Peyer's patch (tissue), 4 donors: ENCODE measurements around the gene CRYGC. TPM values are rescaled to one million over a fixed set of nuclear protein-coding genes. Genes with fewer than 3 reads are reported as not detected.
A peak's percentile ranks its signal among the peaks of the same experiment; 100 is the strongest.

Experiments used
- DNase-seq, 3 donors: peaks; one replicate each; pipeline ENCODE4 v3.0.0-alpha.2; 2017 to 2019
- H3K27ac ChIP-seq, 4 donors: fragments of 200-600 bp; sonication (generic); one replicate each; pipeline ENCODE4 v1.5.1; 2016 to 2019
- H3K27me3 ChIP-seq, 2 donors: fragments of 200-600 bp; sonication (generic); one replicate each; pipeline ENCODE4 v1.5.1; 2019
- H3K36me3 ChIP-seq, 3 donors: fragments of 200-600 bp; sonication (generic); one replicate each; pipeline ENCODE4 v1.5.1; 2016 to 2019
- H3K4me1 ChIP-seq, 4 donors: fragments of 200-600 bp; sonication (generic); one replicate each; pipeline ENCODE4 v1.5.1; 2016 to 2019
- H3K4me3 ChIP-seq, 4 donors: fragments of 200-600 bp; sonication (generic); 1 replicate in 3 of 4; 2 replicates in 1 of 4; pipeline ENCODE4 v1.5.1; 2016 to 2019; ENCODE audit warnings: mild to moderate bottlenecking in 1 of 4
- H3K9me3 ChIP-seq, 4 donors: fragments of 200-600 bp; sonication (generic); one replicate each; pipeline ENCODE4 v1.5.1; 2016 to 2019; ENCODE audit warnings: mild to moderate bottlenecking in 1 of 4
- CTCF ChIP-seq, 6 experiments: fragments of 450-650 bp in 4 of 6; fragments of 200-600 bp in 2 of 6; sonication (generic) in 1 of 6; IDR thresholded peaks; one replicate each; pipeline ENCODE4 v1.5.1; 2017 to 2019; ENCODE audit warnings: antibody characterized with exemption in 6 of 6, mild to moderate bottlenecking in 3 of 6, moderate library complexity in 1 of 6
- POLR2A ChIP-seq, 2 donors: fragments of 450-650 bp; IDR thresholded peaks; one replicate each; pipeline ENCODE4 v1.5.1; 2017; ENCODE audit warnings: antibody characterized with exemption in 2 of 2, mild to moderate bottlenecking in 2 of 2, moderate library complexity in 2 of 2
- total RNA-seq, 4 donors: library from RNA; depleted of rRNA; stranded (reverse); fragments of >200 nt; gene quantifications; one replicate each; pipeline ENCODE4 v1.1.0, GENCODE V29; 2016

CRYGC gene
- total RNA-seq, 4 donors from 2014 or later, result not detected

GRCh38 chr2:208135794-208136715 lies 6.4 kb upstream of the CRYGC start:
- peak in 2 of 3 donors; percentile 62 to 79 for DNase-seq
- Histone ChIP-seq H3K27ac (peak overlapping the region in 2 of 4 donors; percentile 37 to 81), H3K4me1 (peaks cover 0 to 25% (median 1%) of the 10 kb centered on the region in 4 donors), H3K9me3 (no peaks in the 10 kb centered on the region), H3K27me3 (no peaks in the 10 kb centered on the region), H3K36me3 (no peaks in the 10 kb centered on the region), H3K4me3 (no peak overlapping the region)
- TF ChIP-seq POLR2A (IDR thresholded peaks at IDR 0.05) (no peak), CTCF (IDR thresholded peaks at IDR 0.05) (no peak)

DNA sequence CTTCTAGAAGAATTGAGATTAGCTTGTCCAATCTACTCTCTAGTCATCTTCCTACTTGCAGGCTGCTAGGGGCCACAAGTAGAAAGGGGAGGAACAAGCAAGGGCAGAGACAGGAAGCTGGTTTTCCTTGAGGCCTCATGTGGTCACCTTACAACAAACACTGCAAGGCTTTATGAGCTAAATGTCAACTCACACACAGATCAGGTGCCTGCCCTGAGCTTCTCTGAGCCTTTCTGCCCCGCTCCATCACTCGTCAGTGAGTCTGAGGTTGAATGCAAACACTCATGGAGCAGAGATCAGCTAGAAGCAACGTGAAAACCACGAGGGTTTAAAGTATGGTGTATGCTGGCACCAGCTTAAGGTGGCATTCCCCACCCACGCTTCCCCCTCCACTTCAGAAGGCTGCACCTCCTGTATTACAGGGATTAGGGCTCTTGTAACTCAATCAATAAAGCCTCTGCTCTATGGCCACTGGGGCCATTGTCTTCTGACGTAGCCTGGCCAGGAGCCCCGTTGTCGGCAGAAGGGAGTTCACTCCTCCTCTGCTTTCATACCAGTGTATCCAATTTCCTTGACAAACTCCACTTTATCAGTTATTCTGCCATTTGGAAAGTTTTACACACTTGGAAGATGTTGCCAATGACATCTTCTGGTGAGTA lies 5.4 kb upstream of the CRYGC start:
- no peaks in the 10 kb centered on the region for H3K36me3 ChIP-seq
- DNase-seq, result no peak
- H3K4me1 ChIP-seq, result peaks cover 0 to 29% (median 1%) of the 10 kb centered on the region in 4 donors
- H3K4me3 ChIP-seq, result no peak overlapping the region
- no peaks in the 10 kb centered on the region for H3K9me3 ChIP-seq
- peak overlapping the region in 2 of 4 donors; percentile 37 to 81 for H3K27ac ChIP-seq
- H3K27me3 ChIP-seq, result no peaks in the 10 kb centered on the region
- TF ChIP-seq POLR2A (IDR thresholded peaks at IDR 0.05) (no peak), CTCF (IDR thresholded peaks at IDR 0.05) (no peak)

GRCh38 chr2:208130712-208131110 lies 1.1 kb upstream of the CRYGC start:
- Histone ChIP-seq H3K4me1 (peaks cover 0 to 32% (median 0%) of the 10 kb centered on the region in 4 donors), H3K9me3 (no peaks in the 10 kb centered on the region), H3K27me3 (no peaks in the 10 kb centered on the region), H3K27ac (peak overlapping the region in 3 of 4 donors; percentile 12 to 80 (median 59)), H3K4me3 (no peak overlapping the region), H3K36me3 (no peaks in the 10 kb centered on the region)
- DNase-seq, result no peak
- no peak for TF ChIP-seq POLR2A (IDR thresholded peaks at IDR 0.05)
- TF ChIP-seq CTCF (IDR thresholded peaks at IDR 0.05), result no peak

DNA sequence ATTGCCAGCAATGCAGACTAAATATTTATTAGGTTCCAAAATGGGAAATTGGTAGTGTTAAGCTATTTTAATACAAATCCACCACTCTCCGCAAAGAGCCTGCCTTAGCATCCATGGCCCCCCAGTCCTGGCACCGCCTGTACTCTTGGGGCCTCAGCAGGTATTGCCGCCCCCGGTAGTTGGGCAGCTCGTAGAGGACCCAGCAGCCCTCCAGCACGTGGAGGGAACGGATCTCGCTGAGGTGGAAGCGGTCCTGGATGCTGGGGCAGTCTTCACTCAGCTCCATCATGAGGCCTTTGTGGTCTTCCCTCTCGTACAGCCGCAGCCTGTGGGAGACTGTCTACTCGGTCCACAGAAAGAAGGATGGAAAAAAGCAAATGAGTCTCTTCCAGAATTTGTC lies 1.5 kb downstream of the CRYGC start:
- DNase-seq, result no peak
- H3K4me1 ChIP-seq, result peaks cover 0 to 31% (median 0%) of the 10 kb centered on the region in 4 donors
- no peaks in the 10 kb centered on the region for H3K9me3 ChIP-seq
- no peak overlapping the region for H3K27ac ChIP-seq
- no peaks in the 10 kb centered on the region for H3K36me3 ChIP-seq
- TF ChIP-seq CTCF (IDR thresholded peaks at IDR 0.05) (no peak), POLR2A (IDR thresholded peaks at IDR 0.05) (no peak)
- H3K27me3 ChIP-seq, result no peaks in the 10 kb centered on the region
- no peak overlapping the region for H3K4me3 ChIP-seq

GRCh38 chr2:208127090-208127489 lies 2.5 kb downstream of the CRYGC start:
- Histone ChIP-seq H3K27me3 (no peaks in the 10 kb centered on the region), H3K27ac (no peak overlapping the region), H3K36me3 (no peaks in the 10 kb centered on the region), H3K9me3 (no peaks in the 10 kb centered on the region), H3K4me1 (peaks cover 0 to 31% (median 0%) of the 10 kb centered on the region in 4 donors), H3K4me3 (no peak overlapping the region)
- TF ChIP-seq POLR2A (IDR thresholded peaks at IDR 0.05) (no peak), CTCF (IDR thresholded peaks at IDR 0.05) (no peak)
- no peak for DNase-seq
